GM21515 (cell line): ENCODE data around the gene PCDHGC5.

ENCODE experiments used
- ATAC-seq: cut with Tn5 transposase; IDR thresholded peaks from one replicate; pipeline ENCODE4 v1.9.1; 2021; ENCODE audit not compliant: unreplicated experiment

PCDHGC5 gene

GRCh38 chr5:141488591-141489561 is at the start of gene PCDHGC5:
PCDHGC5 (plus strand) TSS chr5:141489081; CDS start chr5:141489241, 160 bp downstream.
- ATAC-seq = no peak

- ATAC-seq = no peak
Observed at GRCh38 chr5:141439411-141440141, 49.3 kb upstream of the PCDHGC5 start.

- no peak for ATAC-seq
Observed at GRCh38 chr5:141440341-141440740, 48.5 kb upstream of the PCDHGC5 start.

- ATAC-seq = no peak
Observed at GRCh38 chr5:141441571-141442170, 47.2 kb upstream of the PCDHGC5 start.

- ATAC-seq = no peak
Observed at GRCh38 chr5:141465351-141465750, 23.5 kb upstream of the PCDHGC5 start.

GRCh38 chr5:141475625-141476131 is 13.2 kb upstream of the PCDHGC5 start, which contains the start of gene PCDHGC3:
PCDHGC3 (plus strand) TSS chr5:141475966; CDS start chr5:141476117, 151 bp downstream.
- ATAC-seq = peak; percentile 97

- peak; percentile 28 for ATAC-seq
Observed at GRCh38 chr5:141476132-141476911, 12.6 kb upstream of the PCDHGC5 start.

- no peak for ATAC-seq
Observed at GRCh38 chr5:141477044-141477575, 11.8 kb upstream of the PCDHGC5 start.

GRCh38 chr5:141477815-141478214 is 11.1 kb upstream of the PCDHGC5 start:
- no peak for ATAC-seq

- no peak for ATAC-seq
Observed at GRCh38 chr5:141478321-141478945, 10.4 kb upstream of the PCDHGC5 start.

- ATAC-seq = no peak
Observed at GRCh38 chr5:141479776-141480175, 9.1 kb upstream of the PCDHGC5 start.

GRCh38 chr5:141483902-141484301 is 5.0 kb upstream of the PCDHGC5 start:
- no peak for ATAC-seq

GRCh38 chr5:141484310-141484640 is 4.6 kb upstream of the PCDHGC5 start:
- no peak for ATAC-seq

GRCh38 chr5:141484641-141485311 is 4.1 kb upstream of the PCDHGC5 start, which contains the start of gene PCDHGC4:
PCDHGC4 (plus strand) TSS chr5:141485030; CDS start chr5:141485174, 144 bp downstream.
- no peak for ATAC-seq

GRCh38 chr5:141485321-141486055 is 3.4 kb upstream of the PCDHGC5 start:
- no peak for ATAC-seq

GRCh38 chr5:141486091-141486490 is 2.8 kb upstream of the PCDHGC5 start:
- no peak for ATAC-seq

GRCh38 chr5:141487131-141487530 is 1.8 kb upstream of the PCDHGC5 start:
- no peak for ATAC-seq

- ATAC-seq = no peak
Observed at GRCh38 chr5:141489841-141490240, 960 bp downstream of the PCDHGC5 start.
